ENCODE data around the gene MLXIPL.

GRCh38 chr7:73659983-73660382, 35.7 kb upstream of the MLXIPL start:
- no peak for TF ChIP-seq CTCF (IDR thresholded peaks at IDR 0.05)
- no peak for TF ChIP-seq POLR2A (IDR thresholded peaks at IDR 0.05)
